Fibroblast of gingiva (primary cell): ENCODE measurements around the gene HOXB2.

Experiments used
- DNase-seq: peaks from one replicate; pipeline ENCODE4 v3.0.0-alpha.2; 2011; ENCODE audit warnings: low read depth

The HOXB2 gene

DNA sequence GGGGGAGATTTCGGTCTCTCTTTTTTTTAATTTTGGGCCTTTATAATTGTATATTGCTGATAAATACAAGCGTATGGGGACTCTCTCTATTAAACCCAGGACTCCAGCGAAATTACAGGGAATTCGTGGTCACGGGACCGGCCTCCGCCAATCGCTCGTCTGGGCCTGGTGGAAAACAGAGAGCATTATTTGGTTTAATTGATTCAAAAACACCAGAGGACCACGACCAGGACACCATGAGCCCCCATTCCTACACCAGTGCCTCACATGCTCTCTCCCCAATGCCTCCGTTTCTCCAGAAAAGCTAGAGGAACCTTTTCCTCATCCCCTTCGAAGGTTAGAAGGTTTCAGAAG lies at the start of gene HOXB2:
TSS of gene HOXB2 (minus strand) at position 88 of the 354 bp plus-strand sequence. CDS start 198 bp downstream, outside the sequence.
- no peak for DNase-seq

DNA sequence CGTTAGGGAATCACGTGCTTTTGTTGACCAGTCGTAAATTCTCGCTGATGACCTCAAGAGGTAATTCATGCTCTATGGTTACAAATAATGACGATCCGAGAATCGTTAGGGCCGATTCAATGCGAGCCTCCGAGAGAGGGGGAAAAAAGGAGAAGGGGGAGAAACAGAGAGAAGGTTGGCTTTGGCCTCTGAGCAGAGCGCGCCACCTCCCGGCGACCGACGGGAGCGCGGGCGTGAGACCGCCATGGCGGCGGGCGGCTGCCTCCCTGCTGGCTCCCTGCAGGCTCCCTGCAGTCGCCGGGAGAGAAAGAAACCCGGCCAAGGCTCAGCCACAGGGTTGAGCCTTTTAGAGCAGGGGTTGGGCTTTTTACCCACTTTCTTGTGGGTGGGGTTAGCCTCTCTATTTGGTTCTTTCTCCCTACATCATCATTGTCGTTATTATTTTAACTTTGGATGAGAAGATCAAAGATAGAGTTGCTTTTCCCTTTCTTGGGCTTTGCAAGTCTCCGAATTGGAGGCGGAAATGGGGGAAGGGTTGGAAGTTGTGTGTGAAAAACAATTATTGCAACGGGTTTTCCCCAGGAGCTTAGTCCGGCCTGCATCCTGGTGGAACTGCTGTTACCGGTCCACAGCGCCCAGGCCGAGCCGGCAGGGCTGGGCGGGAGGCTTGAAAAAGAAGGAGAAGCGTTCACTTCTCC lies 49.1 kb upstream of the HOXB2 start:
- peak; percentile 10 for DNase-seq

DNA sequence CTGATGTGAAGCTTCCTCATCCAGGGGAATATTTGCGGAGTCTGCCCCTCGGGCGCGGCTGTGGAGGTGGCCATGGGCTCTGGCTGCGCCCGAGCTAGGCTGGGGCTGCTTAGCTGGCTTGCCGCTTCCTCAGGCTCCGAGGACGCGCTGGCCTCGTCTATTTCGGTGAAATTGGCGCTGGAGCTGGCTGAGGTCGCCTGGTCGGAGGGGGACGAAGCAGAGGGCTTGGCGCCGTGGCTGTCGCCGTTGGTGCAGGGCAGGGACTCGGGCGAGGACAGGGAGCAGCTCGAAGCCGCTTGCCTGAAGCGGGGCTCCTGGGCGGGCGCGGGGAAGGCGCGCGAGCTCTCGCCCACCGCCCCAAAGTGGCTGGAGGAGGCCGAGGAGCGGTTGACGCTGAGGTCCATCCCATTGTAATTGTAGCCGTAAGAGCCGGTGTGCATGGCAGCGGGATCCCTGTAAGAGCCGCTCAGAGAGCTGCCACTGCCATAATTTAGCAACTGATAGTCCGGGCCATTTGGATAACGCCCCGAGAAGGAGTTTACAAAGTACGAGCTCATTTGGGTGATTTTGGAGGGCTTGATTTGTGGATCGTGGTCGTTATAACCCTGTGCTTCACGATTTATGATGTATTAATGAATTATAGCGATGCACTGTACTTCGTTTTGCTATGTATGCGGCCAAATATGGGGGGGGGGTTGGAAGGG lies 48.4 kb upstream of the HOXB2 start, which contains the start of gene HOXB5:
TSS of gene HOXB5 (minus strand) at position 654 of the 704 bp plus-strand sequence. CDS start at position 557, 97 bp downstream.
- DNase-seq: no peak

DNA sequence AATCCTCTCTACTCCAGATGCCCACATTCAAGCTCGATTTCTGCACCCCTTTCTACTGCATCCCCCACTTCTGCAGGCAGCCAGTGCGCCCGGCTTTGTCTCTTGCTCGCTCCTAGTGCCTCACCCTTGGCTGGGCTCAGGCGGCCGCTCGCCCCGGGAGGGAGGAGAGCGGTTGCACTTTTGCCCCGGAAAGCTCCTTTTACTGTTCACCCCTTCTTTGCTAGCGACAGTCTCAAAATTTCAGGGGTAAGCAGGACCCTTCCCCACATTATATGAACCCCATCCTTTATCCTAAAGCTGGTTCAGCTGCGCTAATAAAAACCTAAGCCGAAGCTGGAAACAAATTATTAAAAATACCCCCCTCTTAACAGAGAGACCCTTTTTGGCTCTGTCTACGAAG lies 47.7 kb upstream of the HOXB2 start:
- DNase-seq: no peak

DNA sequence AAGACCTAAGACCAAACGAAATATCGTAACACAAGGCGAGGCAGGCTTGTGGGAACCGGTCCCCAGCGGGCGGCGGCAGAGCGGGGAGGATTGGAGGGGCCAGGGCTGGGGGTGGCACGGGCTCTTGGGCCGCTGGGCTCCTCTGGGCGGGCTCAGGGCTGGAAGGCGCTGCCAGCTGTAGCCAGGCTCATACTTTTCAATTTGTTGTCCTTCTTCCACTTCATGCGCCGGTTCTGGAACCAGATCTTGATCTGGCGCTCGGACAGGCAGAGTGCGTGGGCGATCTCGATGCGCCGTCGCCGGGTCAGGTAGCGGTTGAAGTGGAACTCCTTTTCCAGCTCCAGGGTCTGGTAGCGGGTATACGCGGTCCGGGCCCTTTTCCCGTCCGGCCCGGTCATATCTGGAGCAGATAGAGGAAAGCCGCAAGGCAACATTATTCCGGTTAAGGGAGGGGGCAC lies 47.2 kb upstream of the HOXB2 start:
- DNase-seq: no peak

DNA sequence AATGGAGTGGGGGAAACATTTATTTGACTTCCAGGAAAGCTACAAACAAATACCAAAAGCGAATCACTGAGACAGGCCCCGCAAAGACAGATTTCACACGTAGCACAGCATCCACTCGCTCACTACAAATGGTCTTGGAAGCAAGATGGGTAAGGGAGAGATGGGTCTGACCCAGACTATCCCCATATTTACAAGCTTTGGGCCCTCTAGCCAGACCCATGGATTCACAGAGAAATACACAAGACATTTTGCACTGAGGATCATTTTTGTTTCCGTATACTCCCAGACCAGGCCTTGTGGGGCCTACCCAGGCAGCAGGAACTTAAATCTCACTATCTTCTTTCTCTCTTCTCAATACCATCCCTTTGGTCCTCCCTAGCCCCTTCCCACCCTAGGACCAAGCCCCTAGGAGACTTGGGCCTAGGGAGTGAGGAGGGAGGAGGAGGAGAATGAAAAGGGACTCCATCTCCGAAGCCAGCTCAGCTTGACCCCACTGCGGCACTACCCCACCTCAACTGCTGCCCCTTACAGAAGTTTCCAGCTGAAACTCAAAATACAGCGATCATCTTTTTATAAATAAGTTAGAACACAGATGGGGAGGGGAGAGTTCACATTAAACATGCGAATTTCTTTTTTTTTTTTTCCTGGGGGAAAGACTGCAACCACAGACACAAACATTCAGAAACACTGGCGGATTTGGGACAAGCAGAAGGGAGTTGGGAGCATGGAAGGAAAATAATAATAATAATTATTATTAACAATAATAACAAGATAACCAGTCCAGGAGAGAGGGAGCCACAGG lies 46.5 kb upstream of the HOXB2 start:
- DNase-seq: no peak

DNA sequence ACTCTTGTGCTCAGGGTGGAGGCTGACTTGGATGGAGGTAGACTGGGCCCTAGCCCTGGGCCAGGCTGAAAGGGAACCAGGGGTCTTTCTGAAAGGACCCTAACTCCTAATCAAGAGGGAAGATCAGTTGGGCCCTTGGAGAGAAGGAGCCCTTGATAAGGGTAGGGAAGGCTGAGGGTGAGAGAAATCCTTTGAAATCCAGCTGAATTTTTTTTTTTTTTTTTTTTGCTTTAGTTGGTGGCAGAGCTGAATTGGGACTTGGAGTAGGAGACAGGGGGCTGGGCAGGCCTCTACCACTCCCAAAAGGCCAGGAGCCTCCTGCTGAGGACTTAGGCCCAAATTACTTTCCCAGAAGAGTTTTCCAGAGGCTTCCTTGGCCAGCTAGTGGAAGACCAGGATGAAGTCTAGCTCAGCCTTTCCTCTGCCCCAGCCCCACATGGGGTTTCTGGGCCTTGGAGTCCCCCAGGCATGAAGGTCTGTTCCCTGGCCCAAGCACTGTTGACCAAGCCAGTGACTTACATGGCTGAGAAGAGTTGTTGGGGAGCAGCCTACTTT lies 45.8 kb upstream of the HOXB2 start:
- no peak for DNase-seq

DNA sequence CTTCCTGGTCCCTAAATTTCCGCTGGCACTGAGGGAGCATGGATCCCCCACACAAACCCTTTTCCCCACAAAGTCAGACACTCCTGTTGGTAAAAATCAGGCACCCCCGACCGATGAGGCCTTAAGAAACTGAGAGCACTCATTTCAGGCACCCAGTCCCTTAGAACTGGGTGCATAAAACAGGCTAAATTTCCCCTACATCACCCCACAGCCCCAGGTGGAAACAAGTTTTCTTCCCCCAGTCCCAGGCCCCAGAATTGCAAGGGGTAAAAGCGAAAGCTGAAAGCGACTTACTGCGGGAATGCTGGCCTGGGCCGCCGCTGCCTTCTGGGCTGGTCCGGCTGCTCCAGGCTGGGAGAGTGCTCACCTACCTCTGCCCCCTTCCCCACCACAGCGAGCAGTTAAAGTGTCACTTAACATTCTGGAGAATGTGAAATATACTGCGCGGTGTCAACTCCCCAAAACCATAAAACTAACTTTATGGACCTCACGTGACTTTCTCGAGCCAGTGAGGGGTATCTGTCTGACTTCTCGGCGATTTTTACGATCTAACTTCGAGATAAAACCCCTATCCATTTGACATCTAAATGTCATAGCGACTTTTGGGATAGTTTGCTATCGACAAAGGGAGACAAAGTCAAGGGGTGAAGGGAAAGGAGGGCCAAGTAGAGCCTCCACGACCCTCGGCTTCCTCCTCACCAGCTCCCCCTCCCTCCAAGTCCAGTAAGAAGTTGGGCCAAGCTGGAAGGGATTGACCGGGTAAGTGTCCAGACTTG lies 45.1 kb upstream of the HOXB2 start, which contains the start of gene HOXB3:
TSS of gene HOXB3 (minus strand) at position 411 of the 776 bp plus-strand sequence. CDS start 37,767 bp downstream, outside the sequence.
- DNase-seq: no peak

DNA sequence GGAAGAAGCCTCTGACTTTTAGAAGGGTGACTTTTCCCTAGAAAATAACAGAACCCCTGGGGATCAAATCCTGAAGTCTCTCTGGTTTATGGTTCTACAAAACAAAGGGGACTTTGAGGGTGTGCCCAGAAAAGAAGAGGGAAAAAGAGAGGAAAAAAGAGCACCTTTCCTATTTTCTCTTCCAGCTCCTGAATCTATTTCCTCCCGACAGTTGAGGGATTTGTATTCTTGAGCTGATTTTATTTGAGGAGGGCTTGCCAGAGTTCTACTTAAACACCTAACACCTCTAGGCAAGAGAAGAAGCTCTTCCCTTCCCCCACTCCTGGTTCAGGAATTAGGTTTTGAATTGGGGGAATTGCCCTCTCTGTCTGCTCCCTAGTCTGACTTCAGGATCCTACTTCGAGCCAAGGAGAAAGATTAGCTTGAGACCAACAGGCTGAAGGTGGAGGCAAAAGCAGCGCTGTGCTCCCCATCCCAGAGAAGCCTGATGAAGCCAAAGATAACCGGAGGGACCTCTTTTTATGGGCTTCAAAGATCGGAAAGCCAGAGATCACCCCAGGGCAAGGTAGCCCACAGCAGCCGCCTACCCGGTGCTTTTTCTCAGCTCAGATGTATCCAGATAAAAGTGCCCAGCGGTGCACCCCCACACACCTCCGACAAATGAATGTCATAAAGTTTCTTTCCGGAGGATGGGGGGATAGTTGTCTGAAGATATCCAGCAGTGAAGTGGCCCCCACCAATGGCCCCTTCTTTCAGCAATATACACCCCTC lies 44.3 kb upstream of the HOXB2 start:
- no peak for DNase-seq

DNA sequence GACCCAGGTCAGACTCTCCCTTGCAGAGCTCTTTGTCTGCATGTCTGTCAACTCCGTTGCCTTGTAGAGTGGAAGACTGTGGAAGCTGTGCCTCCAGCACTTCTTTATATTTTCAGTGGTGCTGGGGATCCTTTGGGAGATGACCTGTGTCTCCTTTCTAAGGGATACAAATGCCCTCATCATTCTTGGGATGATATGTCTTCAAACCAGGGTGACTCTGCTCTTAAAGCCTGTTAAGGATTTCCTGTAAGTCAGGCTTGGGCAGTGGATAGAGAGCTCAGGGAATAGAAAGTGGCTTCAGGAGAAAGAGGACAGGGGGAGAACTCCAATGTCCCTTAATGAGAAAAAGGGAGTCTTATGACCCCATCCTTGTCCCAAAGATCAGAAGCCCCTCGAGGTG lies 43.6 kb upstream of the HOXB2 start:
- DNase-seq: no peak

DNA sequence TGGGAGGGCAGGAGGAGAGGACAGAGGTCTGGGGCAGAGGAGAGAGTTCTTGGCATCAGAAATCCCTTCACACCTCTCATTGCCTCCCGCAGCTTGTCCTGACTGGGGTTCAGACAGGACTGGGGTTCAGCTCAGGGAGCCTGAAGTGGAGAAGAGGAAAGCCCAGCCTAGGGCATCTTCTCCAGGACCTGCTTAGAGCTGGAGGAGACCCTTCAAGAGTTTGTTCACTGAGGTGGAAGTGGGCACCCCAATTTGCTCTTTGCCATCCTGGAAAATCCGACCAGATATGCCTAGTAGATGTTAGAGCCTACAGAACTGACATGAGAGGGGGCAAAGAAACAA lies 43.1 kb upstream of the HOXB2 start:
- DNase-seq: no peak

DNA sequence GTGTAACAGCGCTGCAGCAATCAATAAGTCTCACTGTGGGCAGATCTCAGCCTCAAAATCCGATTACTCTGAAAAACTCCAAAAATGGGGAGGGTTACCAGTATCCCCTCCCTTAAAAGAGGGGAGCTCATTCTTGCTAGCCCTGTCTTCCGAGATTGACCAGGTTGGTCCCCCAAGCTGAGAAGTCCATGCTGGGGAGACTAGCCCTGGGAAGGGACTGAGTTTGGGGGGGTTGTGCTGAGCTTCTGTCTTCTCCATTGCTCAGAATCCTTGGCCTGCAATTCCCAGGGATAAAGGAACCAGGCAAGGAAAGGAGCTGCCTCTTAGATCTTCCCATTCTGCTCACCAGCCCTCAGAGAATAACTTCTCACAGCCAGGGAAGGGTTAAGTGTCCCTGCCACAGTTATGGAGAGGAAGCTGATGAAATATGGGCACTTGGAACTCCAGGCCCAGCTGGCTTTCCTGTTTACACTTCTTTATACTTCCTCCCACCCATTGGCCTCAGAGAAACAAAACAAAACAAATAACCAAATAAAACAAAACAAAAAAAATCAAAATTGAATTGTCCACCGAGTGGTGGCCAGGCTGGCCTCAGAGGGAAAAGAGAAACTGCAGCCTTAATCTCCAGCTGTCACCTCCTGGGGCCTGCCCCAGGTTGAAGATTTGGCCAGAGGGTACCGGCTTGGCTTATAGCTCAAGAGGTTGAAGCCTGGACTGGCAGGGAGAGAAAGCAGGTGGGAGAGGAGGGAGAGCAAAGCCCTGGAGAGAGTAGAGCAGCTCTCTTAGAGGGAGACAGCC lies 42.6 kb upstream of the HOXB2 start:
- no peak for DNase-seq

DNA sequence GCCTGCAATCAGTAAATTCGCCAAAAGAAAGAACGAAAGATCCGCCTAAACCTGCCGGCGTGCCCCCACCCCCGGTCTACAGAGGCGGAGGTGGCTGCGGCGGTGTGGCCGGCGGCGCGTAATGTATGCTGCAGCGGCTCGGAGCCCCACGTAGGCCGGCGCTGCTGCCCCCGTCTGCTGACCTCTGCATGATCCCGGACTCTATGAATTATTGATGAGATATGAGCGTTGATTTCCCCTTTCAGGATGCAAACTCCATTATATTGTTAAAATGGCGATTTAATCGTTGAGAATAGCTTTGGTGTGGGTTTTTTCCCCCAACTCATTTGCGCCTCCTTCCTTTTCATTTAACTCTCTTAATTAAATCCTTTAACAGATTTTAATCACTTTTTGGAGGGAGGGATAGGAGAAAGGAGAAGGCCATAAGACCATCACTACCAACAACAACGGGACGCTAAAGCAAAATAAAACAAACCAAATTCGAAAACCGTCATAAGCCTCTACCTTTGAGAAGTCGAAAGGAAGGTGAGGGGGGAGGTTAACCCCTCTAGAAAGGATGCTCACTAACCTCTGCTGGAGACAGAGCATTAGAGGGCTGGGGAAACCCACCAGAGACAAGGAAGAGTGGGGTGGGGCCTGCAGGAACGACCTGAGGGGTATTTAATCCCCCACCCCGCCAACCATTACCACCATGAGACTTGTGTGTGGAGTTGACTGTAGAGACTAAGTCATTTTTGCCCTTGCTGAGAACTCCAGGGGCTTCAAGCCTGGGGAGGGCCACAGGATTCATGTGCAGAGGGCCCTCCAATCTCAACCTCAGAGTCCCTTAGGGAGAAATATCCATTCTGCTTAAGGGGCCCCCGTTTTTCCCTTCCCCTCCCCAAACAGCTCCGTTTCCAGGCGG lies 41.7 kb upstream of the HOXB2 start:
- no peak for DNase-seq

DNA sequence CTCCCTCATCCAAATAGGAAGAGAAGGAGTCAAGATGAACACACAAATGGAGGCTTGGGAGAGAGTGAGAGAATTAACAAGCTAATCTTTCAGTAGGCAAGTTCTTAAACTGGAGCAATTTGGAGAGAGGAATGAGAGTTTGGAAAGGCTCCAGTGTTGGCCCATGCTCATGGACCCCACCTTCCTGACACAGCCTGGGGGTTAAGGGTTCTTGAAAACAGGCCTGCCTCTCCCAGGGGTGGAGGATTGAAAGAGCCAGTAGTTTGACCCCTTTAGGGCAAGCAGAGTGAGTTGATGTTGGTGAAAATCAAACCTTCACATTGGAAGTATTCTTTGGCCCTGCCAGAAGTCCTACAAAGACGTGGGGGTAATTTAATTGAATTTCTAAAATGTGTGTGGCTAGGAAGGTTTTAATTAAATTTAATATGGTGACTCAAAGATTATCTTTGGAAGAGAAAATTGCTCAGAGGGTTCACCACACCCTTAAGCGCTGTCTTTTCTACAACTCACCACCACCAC lies 39.4 kb upstream of the HOXB2 start:
- no peak for DNase-seq

DNA sequence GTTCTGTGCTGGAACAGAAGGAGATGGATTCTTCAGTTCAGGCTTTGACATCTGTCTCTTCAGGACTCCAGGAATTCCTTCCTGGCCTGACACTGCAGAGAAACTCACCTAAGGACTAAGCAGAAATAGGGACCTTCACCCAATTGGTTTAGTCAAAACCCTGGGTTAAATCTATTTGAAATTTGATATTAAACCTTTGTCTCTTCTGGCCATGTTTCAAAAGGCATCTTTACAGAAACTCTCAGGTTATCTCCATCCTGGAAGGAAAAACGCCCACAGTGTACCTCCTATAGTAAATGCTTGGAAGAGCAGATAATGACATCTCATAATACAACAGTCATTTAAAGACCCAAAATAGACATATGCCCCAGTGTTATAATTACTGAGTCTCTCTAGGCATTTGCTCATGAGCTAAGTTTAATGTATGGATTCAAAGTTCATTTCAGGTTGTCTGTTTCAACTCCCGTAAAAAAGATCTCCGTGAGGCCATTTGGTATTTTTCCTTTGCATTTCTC lies 38.9 kb upstream of the HOXB2 start:
- DNase-seq: no peak

DNA sequence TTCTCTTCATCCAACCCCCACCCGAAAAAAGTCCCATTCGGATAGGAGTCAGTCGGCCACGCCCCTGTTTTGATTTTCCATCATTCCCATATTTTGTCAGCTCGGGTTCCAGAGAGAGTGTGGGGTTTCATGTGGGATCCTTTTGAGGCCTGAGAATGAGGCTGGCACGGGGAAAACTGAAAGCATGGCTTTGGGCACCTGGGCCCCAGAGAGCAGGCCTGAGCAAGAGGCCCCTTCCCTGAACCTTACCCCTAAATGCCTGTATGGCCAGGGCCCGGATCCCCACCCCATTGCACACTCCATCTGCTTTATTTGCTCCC lies 37.8 kb upstream of the HOXB2 start:
- DNase-seq: no peak

DNA sequence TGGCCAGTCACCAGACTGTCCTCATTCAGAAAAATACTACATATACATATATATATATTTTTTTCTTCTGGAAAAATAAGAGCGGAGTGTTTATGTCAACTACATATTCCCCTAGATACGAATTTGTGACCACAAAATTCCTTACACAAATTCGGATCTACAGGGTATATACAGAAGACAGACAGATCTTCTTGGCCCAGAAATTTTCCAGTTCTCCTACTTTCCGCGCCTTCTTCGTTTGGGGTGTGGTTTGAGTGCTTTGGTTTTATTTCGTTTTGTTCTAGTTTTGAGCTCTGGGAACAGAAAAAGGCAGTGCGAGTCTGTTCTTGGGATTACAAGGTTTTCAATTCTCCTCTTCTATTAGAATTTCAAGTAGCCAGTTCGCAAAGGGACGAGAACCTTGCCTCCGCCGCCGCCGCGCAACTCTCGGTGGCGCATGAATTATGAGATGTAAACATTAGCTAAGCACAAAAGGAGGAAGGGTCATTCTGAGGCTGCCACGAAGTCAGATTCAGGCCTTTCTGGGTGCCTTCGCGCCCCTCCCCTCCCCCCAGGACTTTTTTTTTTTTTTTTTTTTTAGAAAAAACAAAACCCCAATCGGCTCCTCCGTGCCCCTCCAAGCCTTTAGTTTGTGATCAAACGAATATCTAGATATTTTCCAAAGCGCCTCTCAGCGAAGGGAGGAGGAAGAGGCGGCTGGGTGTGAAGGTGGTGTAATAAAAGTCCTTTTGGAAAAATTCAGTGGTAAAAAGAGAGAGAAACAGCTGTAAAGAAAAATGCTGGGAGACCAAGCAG lies 35.0 kb upstream of the HOXB2 start:
- no peak for DNase-seq

DNA sequence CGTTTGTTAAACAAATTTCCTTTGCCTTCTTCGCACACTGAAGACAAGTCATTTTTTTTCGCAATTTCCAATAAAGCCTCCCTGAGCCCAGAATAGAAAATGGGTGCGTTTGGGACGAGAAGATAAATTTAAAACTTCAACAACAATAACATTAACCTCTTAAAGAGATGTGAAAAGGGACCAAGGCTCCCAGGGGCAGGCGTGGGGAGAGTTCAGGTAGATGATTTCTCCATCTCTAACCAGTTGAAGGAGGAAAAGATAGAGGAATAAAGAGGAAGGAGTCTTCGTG lies 34.5 kb upstream of the HOXB2 start:
- no peak for DNase-seq
